GM12874 (cell line): Measurements from ENCODE around the gene AATK.

Source experiments
- CTCF ChIP-seq: IDR thresholded peaks from 2 replicates; pipeline ENCODE4 v1.5.1; 2011; ENCODE audit warnings: low read depth, mild to moderate bottlenecking, control low read depth, low read length, moderate library complexity; ENCODE audit not compliant: insufficient read depth

The AATK gene

DNA sequence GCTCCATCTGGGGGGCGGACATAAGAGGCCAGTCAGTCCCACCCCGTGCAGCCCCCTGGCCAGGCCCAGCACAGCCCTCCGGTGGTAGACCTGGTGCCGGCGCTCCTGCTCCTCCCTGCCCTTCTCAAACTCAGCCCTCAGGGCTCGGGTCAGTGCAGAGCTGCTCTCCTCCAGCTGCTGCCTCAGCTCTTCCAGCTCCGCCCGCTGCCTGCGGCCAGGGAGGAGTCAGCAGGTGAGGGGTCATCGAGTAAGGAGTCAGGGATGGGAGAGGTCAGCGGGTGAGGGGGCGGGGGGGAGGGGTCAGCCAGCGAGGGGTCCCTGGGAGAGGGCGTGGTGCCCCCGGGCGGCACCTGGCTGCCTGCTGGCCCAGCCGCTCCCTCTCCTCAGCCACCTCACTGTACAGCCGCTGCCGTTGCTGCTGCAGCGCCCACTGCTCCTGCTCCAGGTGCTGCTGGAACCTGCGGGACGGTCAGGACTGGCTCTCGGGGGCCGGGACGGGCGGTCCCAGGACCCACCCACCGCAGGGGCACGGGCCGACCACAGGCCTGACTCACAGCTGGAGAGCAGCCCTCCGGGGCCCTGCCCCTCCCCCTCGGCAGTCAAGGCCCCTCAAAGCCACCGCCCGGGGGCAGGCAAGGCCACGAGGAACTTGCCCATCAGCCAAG is 26.5 kb upstream of the AATK start:
- no peak for TF ChIP-seq CTCF

DNA sequence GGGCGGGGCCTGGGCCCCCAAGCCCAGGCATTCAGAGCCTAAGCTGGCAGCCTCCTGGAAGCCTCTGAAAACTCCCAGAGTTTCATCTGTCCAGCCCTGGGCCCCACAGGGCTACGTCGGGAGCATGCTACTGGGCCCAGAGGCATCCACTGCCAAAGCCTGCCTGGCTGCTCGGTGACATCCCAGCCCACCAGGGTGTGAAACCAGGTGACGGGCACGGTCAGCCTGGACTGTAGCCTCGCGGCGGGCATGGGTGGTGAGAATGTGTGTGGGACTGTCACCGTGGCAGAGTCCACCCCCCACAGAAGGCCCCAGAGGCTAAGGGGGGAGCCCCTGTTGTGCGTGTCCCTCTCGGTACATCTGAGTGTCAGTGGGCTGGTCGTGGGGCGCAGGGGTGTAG is 25.6 kb upstream of the AATK start:
- TF ChIP-seq CTCF: no peak

DNA sequence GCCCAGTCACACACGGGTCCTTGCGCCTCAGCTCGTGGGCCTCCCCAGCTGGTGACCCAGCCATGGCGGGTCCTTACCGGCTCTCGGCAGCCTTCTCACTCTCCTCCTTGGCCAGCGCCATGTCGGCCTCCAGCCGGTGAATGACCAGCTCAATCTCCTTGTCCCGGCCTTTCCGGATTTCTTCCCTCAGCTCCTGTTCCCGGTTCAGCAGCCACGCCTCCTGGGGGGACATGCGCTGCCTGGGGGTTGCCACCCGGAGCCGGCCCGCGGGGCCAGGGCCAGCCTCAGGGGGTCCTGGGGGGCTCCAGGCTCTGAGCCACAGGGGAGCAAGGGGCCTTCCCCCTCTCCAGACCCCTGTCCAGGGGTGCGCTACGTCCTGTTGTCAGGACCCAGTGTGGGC is 25.1 kb upstream of the AATK start:
- no peak for TF ChIP-seq CTCF

GRCh38 chr17:81190591-81190990 is 24.6 kb upstream of the AATK start:
- no peak for TF ChIP-seq CTCF

DNA sequence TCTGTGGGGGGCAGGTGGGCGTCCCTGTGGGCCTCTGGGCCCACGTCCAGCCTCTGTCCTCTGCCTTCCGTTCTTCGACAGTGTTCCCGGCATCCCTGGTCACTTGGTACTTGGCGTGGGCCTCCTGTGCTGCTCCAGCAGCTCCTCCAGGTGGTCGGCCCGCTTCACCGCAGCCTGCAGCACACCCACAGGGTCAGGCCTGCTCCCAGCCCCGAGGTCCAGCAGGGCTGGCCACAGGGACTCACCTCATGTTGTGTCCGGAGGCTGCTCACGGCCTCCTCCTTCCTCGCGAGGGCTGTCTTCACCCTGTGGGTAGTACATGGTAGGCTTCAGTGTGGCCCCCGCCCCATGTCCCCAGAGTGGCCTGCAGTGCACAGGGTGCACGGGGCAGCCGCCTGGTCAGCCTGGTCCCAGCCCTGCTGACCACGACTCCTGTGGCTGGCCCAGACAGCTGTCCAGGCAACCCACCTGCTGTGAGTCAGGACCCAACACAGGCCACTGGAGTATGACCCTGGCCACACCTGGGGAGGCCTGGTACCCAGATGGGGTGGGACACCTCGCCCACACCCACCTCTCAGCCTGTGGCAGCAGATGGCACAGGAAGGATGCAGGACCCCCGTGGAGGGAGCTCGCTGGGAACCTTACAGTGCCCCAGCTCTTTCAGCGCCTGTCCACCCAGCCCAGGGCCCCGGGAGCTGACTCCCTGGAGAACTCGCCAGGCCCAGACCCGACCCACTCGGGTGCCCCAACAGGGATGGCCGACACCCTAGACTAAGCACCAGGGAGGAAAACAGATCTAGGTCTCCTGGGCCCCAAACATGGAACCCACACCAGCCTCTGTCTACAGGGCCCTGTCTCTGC is 23.9 kb upstream of the AATK start:
- TF ChIP-seq CTCF: no peak

- no peak for TF ChIP-seq CTCF
Observed at GRCh38 chr17:81189016-81189415, 23.0 kb upstream of the AATK start.

DNA sequence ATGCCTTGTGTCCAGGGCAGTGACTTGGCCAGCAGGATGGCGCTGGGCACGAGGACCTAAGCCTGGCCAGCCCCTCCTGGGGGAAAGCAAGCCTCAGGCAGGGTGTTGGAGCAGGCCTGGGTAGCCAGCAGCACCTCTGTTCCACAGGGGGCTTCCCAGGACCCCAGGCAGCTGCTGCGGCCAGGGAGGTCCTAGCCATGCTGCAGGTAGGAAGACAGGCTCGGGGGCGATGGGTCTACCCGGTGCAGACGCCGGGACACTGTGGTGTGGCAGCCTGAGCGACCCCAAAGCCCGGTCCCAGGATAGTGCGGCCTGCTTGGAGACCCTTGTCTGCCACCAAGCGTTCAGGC is 22.4 kb upstream of the AATK start:
- no peak for TF ChIP-seq CTCF
